Brain pericyte (primary cell): ENCODE results near the gene GALNT16.
A peak's percentile ranks its signal among the peaks of the same experiment; 100 is the strongest.
"Not testable (repeated sequence)": the region's sequence is repeated elsewhere in the genome, so short reads cannot be mapped to it uniquely, and the experiment has no call there.

Experiments used
- DNase-seq: peaks from one replicate; pipeline ENCODE4 v3.0.0-alpha.2; 2012; ENCODE audit warnings: low read depth, low spot score

GALNT16 gene

DNA sequence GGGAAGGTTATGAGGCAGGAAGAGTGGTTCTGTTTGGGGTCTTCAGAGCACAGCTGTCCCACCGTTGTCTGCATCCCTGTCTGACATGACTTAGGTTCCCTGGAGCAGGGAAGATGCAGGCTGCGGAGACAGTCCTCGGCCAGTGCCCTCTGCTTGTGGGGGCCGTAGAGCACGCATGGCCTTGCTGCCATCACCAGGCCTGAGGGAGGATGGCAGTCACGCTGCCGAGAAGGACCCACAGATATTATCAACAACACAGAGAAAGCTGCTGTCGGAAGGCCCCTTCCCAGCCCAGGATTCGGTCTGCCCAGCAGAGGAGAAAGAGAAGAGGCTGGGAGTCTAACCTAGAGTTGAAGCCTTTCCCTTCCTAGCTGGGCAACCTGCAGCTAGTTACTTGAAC lies 103.1 kb downstream of the GALNT16 start:
- DNase-seq = no peak

DNA sequence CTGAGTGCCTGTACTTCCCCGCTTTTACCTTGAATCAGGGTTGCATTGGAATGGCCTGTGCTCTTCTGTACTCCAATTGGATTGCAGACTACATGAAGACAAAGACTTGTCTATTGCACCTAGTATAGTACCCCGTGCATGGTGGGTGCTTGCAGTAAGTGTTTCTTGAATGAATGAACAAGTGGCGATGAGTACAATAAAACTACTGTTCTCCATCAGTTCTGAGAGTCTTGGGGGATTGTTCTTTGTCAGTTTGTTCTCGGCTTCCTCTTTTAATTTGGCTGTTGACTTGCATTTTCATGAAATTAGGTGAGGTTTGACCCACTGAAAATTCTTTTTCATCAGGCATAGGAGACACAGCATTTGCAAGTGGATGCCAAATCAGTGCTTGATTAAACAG lies 104.0 kb downstream of the GALNT16 start:
- DNase-seq = no peak

DNA sequence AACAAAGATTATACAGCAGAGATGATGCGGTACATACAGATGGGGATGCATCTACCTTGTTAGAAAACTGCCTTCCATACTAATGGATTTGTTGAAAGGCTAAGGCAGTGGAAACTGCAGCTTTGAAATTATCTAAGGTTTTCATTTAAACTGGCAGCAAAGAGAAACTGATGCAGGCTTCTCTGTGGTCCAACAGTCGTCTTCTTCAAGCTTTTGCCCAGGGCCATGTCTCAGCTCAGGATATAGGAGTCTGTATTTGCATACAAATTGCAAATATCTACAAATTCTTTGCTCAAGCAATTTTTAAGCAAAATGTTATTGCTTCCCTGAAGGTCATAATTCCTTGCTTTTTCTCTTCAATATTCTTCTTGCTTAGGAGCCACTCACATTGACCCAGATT lies 104.4 kb downstream of the GALNT16 start:
- no peak for DNase-seq

DNA sequence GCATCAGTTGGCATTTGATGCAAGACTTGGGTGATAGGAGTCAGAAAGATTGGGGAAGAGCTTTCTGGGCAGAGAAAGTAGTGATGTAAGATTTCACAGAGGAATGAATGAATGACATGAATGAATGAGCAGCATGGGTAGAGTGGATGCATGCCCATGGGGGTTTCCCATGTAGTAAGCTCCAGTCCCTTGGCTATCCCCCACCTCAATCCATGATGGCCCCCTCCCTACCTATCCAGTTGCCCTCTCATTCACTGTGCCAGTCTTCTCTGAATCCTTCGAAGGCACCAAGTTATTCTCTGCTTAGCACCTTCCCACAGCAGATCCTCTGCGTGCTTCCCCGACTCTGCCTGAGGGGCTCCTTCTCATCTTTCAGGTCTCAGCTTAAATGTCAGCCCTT lies 106.1 kb downstream of the GALNT16 start:
- no peak for DNase-seq

DNA sequence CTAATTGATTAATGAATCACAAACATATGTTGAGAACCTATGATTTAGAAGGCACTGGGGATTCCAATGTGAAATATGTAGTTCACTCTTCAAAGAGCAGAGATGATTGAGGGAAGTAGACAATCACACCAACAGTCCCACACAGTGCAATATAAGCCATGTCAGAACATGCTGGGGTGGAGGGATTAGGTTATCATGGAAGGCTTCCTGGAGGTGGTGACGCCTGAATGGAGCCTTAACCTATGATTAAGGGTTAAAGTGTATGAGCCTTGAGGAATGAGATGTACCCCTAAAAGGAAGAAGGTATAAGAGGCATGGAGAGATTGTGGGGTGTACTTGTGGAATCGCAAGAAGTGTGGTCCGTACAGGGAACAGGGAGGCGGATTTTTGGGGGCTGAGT lies 106.8 kb downstream of the GALNT16 start:
- no peak for DNase-seq

DNA sequence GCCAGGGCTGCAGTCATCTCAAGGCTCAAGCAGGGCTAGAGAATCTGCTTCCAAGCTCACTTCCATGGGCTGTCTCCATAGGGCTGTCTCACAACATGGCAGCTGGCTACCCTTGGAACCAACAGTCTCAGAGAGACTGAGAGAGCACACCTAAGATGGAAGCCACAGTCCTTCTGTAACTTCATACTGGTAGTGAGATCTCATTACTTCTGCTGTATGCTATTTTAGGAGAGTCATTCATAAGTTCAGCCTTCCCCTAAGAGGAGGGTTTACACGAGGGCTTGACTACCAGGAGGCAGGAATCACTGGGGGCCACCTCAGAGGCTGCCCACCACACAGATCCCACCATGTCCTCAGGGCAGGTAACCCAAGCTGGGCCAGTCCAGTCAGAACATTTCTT lies 108.4 kb downstream of the GALNT16 start:
- no peak for DNase-seq

DNA sequence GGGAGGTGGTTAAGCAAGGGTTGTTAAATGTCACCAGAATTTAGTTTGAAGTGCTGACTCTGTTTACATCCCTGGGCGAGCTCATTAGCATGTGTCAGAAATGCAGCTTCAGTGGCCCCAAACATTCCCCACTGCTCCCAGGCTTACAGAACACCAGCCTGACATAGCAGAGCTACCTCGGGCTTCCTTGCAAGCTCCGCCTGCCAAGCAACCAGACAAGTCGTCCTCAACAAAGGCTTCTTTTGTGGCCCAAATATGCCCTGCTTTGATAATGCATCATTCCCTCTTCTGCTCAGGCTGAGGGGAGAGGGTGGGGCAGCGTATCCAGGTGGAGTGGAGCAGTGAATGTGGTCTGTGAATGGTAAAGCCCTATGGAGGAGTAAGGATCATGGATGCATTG lies 110.1 kb downstream of the GALNT16 start:
- DNase-seq = no peak

DNA sequence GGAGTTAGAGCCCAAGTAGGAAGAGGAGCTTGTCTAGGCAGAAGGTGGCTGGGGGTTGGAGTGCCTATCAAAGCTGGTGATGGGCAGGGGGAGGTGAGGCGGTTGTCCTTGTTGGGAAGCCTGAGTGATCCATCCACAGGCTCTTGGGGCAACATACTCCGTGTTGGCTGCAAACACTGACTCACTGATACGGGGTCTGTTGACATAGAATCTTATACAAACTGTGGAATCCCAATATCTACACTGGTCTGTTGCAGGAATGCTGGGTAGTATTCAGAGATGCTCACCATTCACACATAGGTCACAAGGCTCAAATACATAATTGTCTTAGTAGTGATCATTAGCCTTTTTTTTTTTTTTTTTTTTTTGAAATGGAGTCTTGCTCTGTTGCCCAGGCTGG lies 112.2 kb downstream of the GALNT16 start:
- no peak for DNase-seq

DNA sequence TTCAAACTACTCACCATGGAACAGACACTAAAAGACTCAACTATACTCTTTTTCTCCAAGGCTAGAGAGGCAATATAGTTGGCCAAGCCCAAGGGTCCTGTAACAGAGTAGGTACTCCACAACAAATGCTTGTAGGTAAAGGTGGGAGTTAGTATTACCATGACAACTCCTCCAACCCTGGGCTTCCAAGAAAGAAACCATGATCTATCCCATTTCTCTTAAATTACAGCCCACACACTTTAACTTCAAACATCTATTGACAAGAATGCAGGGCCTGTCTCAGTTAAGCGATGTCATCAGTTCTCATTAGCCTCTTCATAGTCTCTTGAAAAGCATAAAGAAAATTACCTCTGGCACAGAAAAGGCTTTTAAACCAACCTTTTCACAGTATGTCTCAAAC lies 113.1 kb downstream of the GALNT16 start:
- DNase-seq = no peak

DNA sequence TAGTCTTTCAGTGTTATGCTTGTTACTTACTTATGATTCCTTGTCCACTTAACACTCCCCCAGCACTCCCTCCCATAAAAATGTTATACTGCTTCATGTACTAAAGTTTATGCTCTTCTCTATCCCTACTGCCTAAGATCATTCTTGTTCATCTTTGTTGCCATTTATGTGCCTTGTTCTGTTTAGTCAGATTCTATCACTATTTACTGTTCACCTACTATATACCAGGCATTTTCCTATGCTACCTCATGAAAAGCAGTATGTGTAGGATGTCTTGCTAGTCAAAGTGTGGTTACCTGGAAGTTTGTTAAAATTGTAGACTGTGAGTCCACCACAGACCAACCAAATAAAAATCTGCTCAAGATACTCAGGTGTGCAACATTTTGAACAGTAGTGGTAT lies 114.3 kb downstream of the GALNT16 start:
- DNase-seq = no peak

DNA sequence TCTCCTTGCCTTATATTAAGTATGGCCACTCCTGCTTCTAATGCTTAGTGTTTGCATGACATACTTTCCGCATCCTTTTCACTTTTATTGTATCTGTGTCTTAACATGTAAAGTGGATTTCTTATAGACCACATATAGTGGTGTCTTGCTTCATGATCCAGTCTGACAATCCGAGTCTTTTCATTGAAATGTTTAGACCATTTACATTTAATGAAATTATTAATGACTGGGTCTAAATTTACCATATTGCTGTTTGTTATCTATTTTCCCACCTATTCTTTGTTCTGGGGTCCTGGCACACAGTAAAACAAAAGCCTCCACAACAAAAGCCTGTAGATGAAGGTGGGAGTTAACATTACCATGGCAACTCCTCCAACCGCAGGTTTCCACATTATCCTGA lies 115.2 kb downstream of the GALNT16 start:
- DNase-seq = no peak

DNA sequence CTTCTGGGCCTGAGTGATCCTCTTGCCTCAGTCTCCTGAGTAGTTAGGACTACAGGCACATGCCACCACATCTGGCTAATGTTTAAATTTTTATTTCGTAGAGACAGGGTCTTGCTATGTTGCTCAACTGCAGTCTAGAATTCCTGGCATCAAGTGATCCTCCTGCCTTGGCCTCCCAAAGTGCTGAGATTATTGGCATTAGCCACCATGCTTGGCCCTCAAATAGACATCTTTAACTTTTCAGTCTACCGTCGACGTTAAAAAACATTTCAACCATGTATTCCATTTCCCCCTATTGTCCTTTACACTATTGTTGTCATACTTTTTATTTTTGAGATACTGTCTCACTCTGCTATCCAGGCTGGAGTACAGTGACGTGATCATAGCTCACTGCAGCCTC lies 115.8 kb downstream of the GALNT16 start:
- DNase-seq = no peak

DNA sequence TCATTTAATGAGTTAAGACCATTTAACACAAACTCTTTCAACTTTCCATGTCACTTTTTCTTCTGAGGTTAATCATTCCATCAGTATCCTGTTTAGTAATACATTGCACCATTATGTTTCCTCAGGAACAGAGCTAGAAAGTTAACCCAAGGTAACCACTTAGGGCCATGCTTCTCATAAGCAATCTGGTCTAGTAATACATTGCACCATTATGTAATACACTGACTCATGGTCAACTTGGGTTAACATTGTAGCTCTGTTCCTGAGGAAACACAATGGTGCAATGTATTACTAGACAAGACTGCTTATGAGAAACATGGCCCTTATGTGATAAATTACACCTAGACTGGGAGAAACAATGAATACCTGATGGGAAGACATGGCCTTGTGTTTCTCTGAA lies 116.5 kb downstream of the GALNT16 start:
- DNase-seq = no peak

DNA sequence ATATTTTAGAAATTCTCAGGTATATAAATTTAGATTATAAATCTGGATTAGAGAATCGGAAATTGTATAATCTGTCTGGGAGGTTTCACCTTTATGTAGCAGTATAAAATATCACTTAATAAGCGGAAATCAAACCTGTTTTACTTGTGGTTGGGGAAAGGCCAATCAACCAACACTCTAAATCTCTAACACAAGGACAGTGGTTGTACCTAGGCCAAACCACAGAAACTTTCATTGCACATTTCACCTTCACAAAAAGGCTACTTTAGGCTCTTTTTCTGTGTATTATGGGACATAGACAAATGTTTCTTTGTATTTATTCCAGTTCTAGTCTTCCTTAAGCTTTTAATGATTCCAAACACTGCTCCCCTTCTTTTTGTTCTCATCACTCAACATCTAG lies 118.3 kb downstream of the GALNT16 start:
- DNase-seq = no peak

DNA sequence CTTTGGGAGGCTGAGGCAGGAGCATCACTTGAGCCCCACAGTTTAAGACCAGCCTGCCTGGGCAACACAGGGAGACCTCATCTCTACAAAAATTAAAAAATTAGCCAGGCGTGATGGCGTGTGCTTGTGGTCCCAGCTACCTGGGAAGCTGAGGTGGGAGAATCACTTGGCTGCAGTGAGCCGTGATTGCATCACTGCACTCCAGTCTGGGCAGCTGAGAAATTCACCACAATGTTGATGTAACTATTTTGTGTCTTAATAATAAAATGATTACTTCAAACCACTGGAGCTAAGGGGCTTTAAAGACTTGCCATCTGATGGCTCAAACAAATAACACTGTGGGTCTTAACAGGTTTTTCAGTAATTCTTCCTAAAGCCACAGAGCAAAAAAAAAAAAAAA lies 127.4 kb downstream of the GALNT16 start:
- no peak for DNase-seq

DNA sequence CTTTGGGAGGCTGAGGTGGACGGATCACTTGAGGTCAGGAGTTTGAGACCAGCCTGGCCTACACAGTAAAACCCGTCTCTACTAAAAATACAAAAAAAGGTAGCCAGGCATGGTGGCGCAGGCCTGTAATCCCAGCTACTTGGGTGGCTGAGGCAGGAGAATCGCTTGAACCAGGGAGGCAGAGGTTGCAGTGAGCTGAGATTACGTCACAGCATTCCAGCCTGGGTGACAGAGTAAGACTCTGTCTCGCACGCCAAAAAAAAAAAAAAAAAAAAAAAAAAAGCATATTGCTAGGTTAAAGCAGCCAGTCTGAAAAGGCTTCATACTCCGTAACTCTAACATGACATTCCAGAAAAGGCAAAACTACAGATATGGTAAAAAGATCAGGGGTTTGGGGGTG lies 131.4 kb downstream of the GALNT16 start:
- DNase-seq = not testable (repeated sequence)

DNA sequence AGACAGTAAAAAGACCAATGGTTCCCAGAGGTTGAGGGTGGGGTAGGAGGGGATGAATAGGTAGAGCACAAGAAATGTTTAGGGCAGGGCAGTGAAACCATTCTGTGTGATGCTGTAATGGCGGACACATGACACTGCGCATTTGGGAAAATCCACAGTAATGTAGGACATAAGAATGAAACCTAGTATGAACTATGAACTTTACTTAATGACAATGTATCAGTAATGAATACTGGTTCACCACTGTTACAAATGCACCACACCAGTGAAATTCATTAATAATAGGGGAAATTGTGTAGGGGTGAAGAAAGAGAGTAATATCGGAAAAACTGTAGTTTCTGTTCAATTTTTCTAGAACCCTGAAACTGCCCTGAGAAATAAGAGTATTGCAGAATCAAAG lies 132.5 kb downstream of the GALNT16 start:
- no peak for DNase-seq

DNA sequence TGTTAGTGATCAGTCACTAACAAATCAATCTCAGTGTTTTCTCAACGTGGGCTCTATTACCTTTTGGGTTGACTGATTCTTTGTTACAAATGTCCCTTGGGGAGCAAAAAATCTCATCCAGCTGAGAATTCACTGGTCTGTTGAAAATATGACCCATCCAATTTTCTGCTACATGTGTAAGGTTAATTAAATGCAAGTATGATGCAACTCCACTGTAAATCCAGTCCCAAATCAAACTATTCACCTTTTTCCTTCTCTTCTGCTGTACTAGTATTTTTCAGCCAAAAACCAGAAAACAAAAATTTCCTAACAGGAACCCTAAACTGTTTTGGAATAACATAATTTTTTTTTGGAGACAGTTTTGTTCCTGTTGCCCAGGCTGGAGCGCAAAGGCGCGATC lies 136.0 kb downstream of the GALNT16 start:
- DNase-seq = no peak

DNA sequence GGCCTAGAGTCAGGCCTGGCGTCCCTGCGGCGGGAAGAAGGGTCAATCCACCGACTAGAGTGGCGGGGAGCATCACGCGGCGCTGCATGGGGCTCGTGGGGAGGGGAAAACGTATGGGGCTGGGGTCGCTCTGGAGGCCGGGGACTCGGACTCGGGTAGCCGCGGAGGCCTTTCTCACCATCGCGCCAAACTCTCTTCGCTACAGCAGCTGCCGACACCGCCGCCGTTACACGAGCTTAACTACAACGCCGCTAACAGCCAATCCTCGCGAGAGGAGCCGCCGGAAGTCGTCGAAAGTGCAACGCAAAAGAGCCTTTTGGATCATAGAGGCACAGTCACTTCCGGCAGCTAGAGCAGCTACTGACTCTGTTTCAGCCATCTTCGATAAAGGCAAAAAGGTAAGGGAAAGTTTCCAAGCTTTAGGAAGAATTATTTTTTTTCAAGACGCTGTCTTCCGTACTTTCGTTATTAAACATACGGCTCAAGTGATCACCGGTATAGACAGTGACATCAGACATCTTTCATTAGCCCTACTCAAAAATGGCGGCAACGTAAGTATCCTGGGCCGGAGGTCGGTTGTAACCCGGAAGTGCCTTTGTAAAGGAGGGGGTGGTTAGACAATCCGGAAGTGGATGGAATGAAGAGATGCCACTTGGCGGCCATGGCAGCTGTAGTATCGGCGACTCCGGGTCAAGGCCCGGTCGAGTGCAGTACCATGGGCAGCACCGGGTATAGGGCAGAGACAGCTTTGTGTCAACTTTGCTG lies 138.3 kb downstream of the GALNT16 start, which contains the start of the genes ERH and SLC39A9:
Gene ERH (minus strand): TSS at position 247 of the 765 bp plus-strand sequence. CDS start 66 bp downstream, at position 181.
Gene SLC39A9 (plus strand): TSS at position 640 of the 765 bp plus-strand sequence. CDS start 678 bp downstream, outside the sequence.
- DNase-seq = peak; percentile 90

DNA sequence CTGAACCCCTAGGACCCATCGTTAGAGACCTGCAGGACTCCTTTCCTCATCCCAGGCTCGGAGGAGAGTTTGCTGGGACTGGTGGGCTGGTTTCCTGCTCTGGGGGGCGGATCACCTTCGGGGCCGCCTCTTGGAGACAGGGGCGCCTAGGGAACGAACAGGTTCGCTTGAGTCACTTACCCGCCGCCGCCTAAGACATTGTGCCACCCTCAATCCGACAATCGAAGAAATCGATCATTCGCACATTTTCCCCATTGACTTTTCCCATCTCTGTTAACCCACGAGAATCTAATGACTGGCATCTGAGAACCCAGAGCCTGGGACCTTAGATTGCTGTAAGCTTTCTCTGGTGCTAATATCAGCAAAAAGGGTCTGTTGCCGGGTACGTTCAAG lies 138.9 kb downstream of the GALNT16 start:
- DNase-seq = no peak

DNA sequence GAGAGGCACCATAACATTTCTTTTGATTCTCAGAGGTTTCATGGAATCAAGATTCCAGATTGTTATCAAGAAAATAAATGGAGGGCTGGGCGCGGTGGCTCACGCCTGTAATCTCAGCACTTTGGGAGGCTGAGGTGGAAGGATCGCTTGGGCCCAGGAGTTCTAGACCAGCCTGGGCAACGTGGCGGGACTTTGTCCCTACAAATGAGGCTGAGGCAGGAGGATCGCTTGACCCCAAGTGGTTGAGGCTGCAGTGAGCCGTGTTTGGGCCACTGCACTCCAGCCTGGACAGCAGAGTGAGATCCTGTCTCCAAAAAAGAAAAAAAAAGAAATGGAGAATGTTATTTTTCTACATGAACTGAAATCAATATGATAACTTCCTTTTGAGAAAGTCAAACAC lies 139.8 kb downstream of the GALNT16 start:
- DNase-seq = no peak

DNA sequence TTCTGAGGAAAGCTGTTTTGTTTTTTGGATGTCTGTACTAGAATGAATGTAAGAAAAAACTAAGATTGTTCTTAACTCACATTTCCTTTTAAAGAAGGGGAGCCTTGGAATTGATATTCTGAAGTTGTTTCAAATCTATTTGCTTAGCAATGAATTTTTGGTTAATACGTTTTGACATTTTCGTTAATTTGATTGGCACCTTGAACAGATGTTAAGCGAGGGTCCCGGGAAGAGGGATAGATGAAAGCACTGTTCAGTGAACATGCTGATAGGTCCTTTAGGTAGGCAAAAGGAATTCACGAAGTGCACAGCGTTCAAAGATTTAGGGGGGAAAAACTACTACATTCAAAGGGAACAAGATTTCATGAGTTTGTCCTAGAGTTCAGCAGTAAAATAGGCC lies 140.2 kb downstream of the GALNT16 start:
- DNase-seq = no peak

DNA sequence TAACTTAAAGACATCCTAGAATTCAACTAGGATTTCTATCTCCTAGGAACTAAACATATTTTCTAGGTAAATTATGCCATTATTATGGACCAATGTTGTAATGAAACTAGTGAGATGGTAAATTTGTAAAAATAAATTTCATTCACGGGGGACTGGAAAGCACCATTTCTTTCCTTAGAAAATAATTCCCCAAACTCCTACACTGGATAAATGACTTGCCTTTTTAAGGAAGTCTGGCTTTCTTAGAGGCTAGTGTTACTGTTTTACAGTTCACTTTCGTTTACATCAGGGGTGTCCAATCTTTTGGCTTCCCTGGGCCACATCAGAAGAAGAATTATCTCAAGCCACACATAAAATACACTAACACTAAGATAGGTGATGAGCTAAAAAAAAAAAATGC lies 141.9 kb downstream of the GALNT16 start:
- no peak for DNase-seq

DNA sequence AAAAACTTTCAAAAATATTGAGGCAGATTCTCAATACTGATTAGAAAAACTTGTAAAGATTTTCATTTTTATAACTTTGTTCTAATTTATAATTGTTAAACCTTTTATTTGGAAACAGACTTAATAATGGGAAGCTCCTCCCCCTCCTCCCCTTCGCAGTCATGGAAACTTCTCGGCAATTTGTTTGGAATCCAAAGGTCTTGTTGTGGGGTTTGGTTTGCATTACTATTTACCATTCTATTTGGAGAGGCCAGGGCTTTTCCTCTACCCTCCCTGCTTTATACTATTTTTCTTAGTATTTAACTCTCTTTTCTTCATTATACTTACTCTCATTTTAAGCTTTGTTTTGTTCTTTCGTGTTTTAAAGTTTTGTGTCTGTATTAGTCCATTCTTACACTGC lies 144.5 kb downstream of the GALNT16 start:
- DNase-seq = no peak
